Activated CD4-positive, alpha-beta T cell treated with anti-CD3 and anti-CD28 coated beads, Interleukin-2, amount 10 ng/mL, durations not matched to agents 7 days and 5 days (primary cell): ENCODE results near the gene KRT16. TPM values are rescaled to one million over a fixed set of nuclear protein-coding genes. Genes with fewer than 3 reads are reported as not detected.
A peak's percentile ranks its signal among the peaks of the same experiment; 100 is the strongest.
"Not testable (repeated sequence)": the region's sequence is repeated elsewhere in the genome, so short reads cannot be mapped to it uniquely, and the experiment has no call there.

Experiments used
- CTCF ChIA-PET: fragments of 350-600 bp; sonication (Branson Sonifier 250); formaldehyde crosslinking; loops from one replicate; lab custom pipeline; 2021; ENCODE audit warnings: antibody characterized with exemption; lab: Charles Lee
- POLR2A ChIA-PET: fragments of 350-600 bp; sonication (Branson Sonifier 250); formaldehyde crosslinking; loops from one replicate; lab custom pipeline; 2021; ENCODE audit warnings: antibody characterized with exemption; lab: Charles Lee
- DNase-seq: peaks from one replicate; pipeline ENCODE4 v3.0.0-alpha.2; 2020
- H3K27ac Mint-ChIP-seq: one replicate; pipeline ENCODE4 v1.8.0; 2021; ENCODE audit warnings: mild to moderate bottlenecking, moderate library complexity, mixed read lengths
- H3K27me3 Mint-ChIP-seq: one replicate; pipeline ENCODE4 v1.8.0; 2021; ENCODE audit warnings: mixed read lengths
- H3K36me3 Mint-ChIP-seq: one replicate; pipeline ENCODE4 v1.8.0; 2021; ENCODE audit warnings: low read depth, mixed read lengths
- H3K4me1 Mint-ChIP-seq: one replicate; pipeline ENCODE4 v1.8.0; 2021; ENCODE audit warnings: mixed read lengths
- H3K4me3 Mint-ChIP-seq: one replicate; pipeline ENCODE4 v1.8.0; 2021; ENCODE audit warnings: mild to moderate bottlenecking, moderate library complexity, mixed read lengths
- H3K9me3 Mint-ChIP-seq: one replicate; pipeline ENCODE4 v1.8.0; 2021; ENCODE audit warnings: mixed read lengths
- total RNA-seq, 2 experiments: library from RNA; stranded (reverse); gene quantifications; one replicate each; pipeline ENCODE4 v1.2.3, GENCODE V29; 2021

KRT16 gene
- total RNA-seq, 2 experiments from 2014 or later = not detected

DNA sequence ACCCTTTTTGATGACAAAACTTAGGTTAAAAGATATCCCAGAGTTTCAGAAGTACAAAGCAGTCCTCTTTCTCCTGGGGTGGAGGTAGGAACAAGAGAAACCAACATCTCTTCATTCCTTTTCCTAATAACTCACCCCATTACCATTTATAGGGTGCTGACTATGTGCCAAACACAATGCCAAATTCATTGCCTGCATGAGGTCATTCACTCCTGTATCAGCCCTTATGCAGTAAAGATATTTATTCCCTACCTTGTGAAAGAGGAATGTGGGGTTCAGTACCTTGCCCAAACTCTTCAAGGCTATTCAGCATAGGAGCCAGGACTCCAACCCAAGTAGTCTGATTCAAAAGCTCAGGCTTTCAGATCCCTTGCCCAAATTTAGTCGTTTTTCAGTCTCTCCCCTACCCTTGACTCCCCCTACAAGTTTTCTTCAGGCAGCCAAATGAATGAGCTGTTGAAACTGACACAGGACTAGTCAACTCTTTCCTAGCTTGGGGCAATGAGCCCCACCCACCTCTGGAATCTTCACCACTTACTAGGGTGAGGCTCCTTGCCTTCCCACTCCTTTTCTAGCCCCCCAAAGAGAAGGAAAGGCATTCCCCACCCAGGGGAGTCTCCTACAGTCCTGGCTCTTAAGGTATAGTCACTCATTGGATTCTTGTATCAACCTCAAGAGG lies 31.7 kb downstream of the KRT16 start:
- Mint-ChIP-seq H3K27me3 (peaks cover 27% of the 10 kb centered on the region), H3K4me3 (no peak overlapping the region), H3K36me3 (no peaks in the 10 kb centered on the region), H3K27ac (no peak overlapping the region), H3K4me1 (no peaks in the 10 kb centered on the region), H3K9me3 (no peaks in the 10 kb centered on the region)
- ChIA-PET POLR2A (interaction anchor here (0.7 kb wide), 1 partner anchor 350 kb away, joined by 4 read pairs; the partner anchor contains the start of gene ODAD4), CTCF (interaction anchor here (1.4 kb wide), 1 partner anchor 68 kb away, joined by 6 read pairs; no protein-coding TSS in a partner anchor)
- DNase-seq = no peak

DNA sequence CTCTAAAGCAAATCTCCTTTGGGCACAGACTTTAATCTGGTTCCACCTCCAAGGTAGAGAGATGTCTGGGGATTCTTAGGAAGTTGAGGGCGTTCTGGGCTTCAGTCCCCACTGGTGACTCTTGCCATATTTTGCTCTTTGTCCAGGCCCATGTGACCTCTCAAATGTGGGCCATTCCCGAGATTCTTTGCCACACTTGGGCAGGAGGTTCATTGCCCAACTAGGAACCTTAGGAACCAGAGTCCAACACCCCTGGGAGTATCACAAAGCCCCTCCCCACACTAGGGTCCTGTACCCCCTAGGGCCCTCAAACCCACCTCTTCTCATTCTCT lies 32.4 kb downstream of the KRT16 start:
- no peaks in the 10 kb centered on the region for H3K36me3 Mint-ChIP-seq
- no peak for DNase-seq
- H3K27ac Mint-ChIP-seq = no peak overlapping the region
- CTCF ChIA-PET = interaction anchor here (0.7 to 2.8 kb wide), 7 partner anchors 9 to 83 kb away, joined by 3 to 18 read pairs (median 4); no protein-coding TSS in a partner anchor
- no peaks in the 10 kb centered on the region for H3K4me1 Mint-ChIP-seq
- peaks cover 31% of the 10 kb centered on the region for H3K27me3 Mint-ChIP-seq
- POLR2A ChIA-PET = no interaction called here
- no peak overlapping the region for H3K4me3 Mint-ChIP-seq
- no peaks in the 10 kb centered on the region for H3K9me3 Mint-ChIP-seq

DNA sequence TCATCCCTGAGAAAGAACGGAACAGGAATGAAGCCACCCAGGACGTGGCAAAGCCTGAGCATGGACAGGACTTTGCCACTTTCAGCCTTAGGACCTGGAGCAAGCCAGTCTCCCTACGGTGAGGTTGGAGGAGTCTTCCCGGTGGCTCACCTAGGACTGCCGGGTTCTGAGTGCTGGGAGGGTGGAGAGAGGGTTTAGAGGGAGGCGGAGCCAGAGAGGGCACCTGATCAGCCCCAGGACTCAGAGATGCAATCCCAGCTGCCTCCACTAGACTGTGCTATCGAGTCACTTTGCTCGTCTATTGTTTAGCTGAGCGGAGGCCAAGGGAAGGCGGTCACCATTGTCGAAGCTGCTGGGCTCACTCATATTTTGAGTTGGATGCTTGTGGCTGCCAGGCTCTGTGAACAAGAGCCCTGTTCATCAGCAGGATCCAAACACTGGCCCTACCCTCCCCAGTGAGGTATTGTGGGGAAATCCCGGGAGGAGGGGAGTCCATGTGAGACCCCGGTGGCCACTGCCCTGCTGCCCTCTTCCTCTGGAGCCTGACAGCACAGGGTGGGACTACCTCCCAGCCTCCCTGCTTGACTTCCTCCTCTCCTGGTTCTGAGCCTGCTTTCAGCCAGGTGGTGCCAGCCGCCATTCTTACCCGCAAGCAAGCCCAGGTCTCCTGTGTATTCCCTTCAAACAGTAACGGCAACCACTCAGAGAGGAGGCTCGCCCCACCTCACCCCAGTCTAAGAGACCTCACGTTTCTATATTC lies 32.9 kb downstream of the KRT16 start:
- H3K27ac Mint-ChIP-seq = no peak overlapping the region
- no peak overlapping the region for H3K4me3 Mint-ChIP-seq
- no peaks in the 10 kb centered on the region for H3K4me1 Mint-ChIP-seq
- H3K27me3 Mint-ChIP-seq = peaks cover 33% of the 10 kb centered on the region
- ChIA-PET POLR2A (no interaction called here), CTCF (interaction anchor here (0.6 to 2.8 kb wide), 8 partner anchors 9 to 141 kb away, joined by 3 to 18 read pairs (median 4); no protein-coding TSS in a partner anchor)
- H3K9me3 Mint-ChIP-seq = no peaks in the 10 kb centered on the region
- H3K36me3 Mint-ChIP-seq = no peaks in the 10 kb centered on the region
- DNase-seq = peak; percentile 80

DNA sequence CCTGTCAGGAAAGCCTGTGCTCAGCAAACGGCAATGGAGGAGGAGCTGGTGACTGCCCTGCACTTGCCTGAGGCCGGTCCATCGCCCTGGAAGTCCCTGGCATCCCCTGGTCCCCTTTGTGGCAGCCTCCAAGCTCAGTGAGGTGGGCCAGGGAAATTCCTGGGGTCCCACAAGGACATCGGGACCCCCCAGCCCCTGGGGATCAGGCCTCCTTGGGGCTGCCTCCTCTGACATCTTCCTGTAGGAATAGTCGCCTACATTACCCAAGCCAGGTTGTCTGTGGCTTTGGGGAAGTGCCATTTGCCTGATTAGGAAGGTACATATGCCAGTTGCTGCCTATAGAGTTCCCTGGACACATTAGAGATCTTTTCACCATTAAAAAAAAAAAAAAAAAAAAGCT lies 33.6 kb downstream of the KRT16 start:
- H3K36me3 Mint-ChIP-seq = no peaks in the 10 kb centered on the region
- peaks cover 33% of the 10 kb centered on the region for H3K27me3 Mint-ChIP-seq
- no peak overlapping the region for H3K4me3 Mint-ChIP-seq
- POLR2A ChIA-PET = no interaction called here
- CTCF ChIA-PET = interaction anchor here (1.0 to 2.8 kb wide), 6 partner anchors 8 to 84 kb away, joined by 3 to 18 read pairs (median 4); no protein-coding TSS in a partner anchor
- no peak for DNase-seq
- H3K4me1 Mint-ChIP-seq = no peaks in the 10 kb centered on the region
- no peaks in the 10 kb centered on the region for H3K9me3 Mint-ChIP-seq
- H3K27ac Mint-ChIP-seq = no peak overlapping the region

DNA sequence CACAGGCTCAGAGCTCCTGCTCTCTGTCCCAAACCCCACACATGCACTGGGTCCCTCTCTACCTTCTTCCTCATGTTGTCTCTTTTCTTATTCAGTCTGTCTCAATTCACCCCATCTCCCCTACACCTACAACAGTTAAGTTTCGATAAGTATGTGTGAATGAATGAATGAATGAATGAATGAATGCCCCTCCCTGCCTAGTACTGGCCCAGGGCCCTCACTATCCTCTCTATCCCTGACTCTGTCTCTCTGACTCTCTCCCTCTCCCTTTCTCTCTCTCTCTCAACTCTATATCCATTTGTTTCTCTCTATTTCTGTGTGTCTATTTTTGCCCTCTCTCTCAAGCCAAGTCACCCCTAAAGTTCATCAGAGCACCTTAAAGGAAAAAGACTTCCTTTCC lies 34.0 kb downstream of the KRT16 start:
- POLR2A ChIA-PET = no interaction called here
- DNase-seq = no peak
- H3K9me3 Mint-ChIP-seq = no peaks in the 10 kb centered on the region
- peaks cover 33% of the 10 kb centered on the region for H3K27me3 Mint-ChIP-seq
- no peaks in the 10 kb centered on the region for H3K4me1 Mint-ChIP-seq
- CTCF ChIA-PET = interaction anchor here (0.8 to 2.8 kb wide), 4 partner anchors 21 to 84 kb away, joined by 3 to 18 read pairs (median 5); no protein-coding TSS in a partner anchor
- H3K36me3 Mint-ChIP-seq = no peaks in the 10 kb centered on the region
- no peak overlapping the region for H3K27ac Mint-ChIP-seq
- no peak overlapping the region for H3K4me3 Mint-ChIP-seq

DNA sequence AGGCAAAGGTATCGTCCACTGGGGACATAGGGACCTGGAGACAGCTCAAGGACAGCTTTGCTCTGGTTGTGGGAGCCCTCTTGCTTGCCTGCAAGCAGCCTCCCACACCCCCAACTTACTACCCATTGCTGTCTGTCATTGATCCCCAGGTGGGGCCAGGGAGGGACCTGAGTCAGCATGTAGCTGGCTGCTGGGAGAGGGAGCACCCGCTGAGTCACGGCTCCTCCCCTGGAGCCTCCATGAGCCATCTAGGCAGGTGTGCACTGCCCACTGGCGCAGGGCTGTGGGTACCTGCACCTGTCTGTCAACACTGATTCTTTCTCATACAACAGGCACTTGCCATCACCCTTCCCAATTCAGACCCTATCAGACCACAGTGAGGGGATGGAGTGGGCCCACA lies 35.8 kb downstream of the KRT16 start:
- H3K36me3 Mint-ChIP-seq, H3K4me1 Mint-ChIP-seq, H3K9me3 Mint-ChIP-seq, H3K27ac Mint-ChIP-seq, DNase-seq, POLR2A ChIA-PET, H3K4me3 Mint-ChIP-seq: not testable (repeated sequence)
- peaks cover 36% of the 10 kb centered on the region for H3K27me3 Mint-ChIP-seq
- CTCF ChIA-PET = interaction anchor here (1.3 kb wide), 1 partner anchor 86 kb away, joined by 3 read pairs; no protein-coding TSS in a partner anchor

DNA sequence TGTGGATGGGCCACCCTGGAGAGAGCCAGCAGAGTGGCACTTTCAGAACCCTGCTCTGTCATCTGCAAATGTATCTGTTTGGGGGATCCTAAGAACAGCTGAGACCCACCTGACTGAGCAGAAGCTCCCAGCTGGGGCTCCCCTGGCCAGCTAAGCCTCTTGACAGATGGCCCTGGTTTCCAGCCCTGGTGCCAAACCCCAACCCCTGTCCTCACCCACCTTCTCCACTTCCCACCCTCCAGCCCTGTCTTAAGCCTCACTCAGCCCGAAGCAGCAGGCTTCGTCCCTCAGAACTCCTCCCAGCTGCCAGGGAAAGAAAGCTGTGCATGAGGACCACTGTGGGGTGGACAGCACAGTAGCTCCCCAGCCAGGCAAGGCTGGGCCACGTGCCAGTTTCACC lies 37.2 kb downstream of the KRT16 start:
- H3K9me3 Mint-ChIP-seq = no peaks in the 10 kb centered on the region
- H3K36me3 Mint-ChIP-seq = no peaks in the 10 kb centered on the region
- no peak overlapping the region for H3K27ac Mint-ChIP-seq
- DNase-seq = no peak
- ChIA-PET POLR2A (no interaction called here), CTCF (interaction anchor here (1.1 kb wide), 1 partner anchor 88 kb away, joined by 4 read pairs; no protein-coding TSS in a partner anchor)
- H3K27me3 Mint-ChIP-seq = peaks cover 33% of the 10 kb centered on the region
- H3K4me3 Mint-ChIP-seq = no peak overlapping the region
- no peaks in the 10 kb centered on the region for H3K4me1 Mint-ChIP-seq

DNA sequence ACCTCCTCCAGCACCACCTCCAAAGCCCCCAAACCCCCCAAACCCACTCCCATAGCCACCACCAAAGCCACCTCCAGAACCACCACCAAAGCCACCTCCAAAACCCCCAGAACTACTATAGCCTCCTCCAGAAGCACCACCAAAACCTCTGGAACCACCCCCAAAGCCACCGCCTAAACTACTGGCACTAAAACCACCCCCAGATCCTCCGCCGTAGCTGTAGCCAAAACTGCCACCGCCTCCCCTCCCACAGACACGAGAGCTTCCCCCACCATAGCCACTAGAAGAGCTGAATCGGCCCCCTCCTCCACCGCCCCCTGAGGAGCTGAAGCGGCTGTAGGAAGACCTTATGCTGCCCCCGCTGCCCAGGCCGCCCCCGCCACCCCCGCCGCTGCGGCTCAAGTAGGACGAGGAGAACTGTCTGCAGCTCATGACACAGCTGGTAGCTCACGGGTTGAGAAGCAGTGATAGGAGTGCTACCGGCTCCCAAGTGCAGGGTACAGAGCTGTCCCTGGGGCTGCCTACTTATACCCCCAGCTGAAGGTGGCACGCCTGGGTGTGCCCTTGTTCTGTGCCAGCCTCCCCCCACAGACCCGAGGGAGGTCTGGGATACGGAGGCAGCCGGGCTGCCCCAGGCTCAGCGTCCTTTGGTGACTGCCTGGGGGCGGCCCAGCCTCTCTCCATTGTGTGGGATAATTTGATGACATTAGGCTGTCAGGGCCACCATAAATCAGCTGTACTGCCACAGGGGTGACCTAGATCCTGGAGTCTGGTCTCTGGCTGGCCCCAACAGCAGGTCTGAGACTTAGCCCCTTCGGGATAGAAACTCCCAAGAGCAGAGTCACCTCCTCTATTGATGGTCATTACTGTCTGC lies 40.8 kb downstream of the KRT16 start, which contains the start of gene KRT9:
KRT9 (minus strand) TSS at position 499 of the 874 bp plus-strand sequence; CDS start at position 432, 67 bp downstream.
- H3K4me1 Mint-ChIP-seq = peaks cover 6% of the 10 kb centered on the region
- H3K4me3 Mint-ChIP-seq = no peak within 1 kb of the TSS
- no peak within 1 kb of the TSS for H3K27ac Mint-ChIP-seq
- H3K9me3 Mint-ChIP-seq = peaks cover 8% of the 10 kb centered on the region
- H3K27me3 Mint-ChIP-seq = peaks cover 20% of the 10 kb centered on the region
- no peak for DNase-seq
- H3K36me3 Mint-ChIP-seq = no peaks in the 10 kb centered on the region
- ChIA-PET CTCF (interaction anchor here (1.2 to 1.6 kb wide), 2 partner anchors 22 to 23 kb away, joined by 5 to 7 read pairs; no protein-coding TSS in a partner anchor), POLR2A (no interaction called here)

DNA sequence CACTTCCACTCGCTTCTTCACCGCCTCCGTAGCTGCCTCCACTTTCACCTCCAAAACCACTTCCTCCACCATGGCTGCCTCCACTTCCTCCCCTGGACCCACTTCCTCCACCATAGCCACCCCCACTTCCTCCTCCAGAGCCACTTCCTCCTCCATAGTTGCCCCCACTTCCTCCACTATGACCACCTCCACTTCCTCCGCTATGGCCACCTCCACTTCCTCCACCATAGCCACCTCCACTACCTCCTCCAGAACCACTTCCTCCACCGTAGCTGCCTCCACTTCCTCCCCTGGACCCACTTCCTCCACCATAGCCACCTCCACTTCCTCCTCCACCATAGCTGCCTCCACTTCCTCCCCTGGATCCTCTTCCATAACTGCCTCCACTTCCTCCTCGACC lies 45.2 kb downstream of the KRT16 start:
- Mint-ChIP-seq H3K4me1 (peaks cover 6% of the 10 kb centered on the region), H3K27ac (peak overlapping the region; percentile 86)

DNA sequence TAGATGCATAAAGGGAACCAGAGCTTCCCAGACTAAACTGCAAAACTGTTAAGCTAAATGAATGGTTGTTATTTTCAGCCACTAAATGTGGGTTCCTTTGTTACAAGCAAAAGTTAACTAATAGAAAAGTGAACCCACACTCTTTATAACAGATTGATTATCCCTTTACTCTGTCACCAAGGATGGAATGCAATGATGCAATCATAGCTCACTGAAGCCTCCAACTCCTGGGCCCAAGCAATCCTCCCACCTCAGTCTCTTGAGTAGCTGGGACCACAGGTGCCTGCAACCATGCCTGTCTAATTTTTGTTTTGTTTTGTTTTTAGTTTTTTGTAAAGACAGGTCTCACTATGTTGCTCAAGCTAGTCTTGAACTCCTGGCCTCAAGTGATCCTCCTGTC lies 47.2 kb downstream of the KRT16 start:
- H3K27ac Mint-ChIP-seq = no peak overlapping the region
- peaks cover 6% of the 10 kb centered on the region for H3K4me1 Mint-ChIP-seq
- peaks cover 8% of the 10 kb centered on the region for H3K9me3 Mint-ChIP-seq
- H3K27me3 Mint-ChIP-seq = peaks cover 31% of the 10 kb centered on the region
- POLR2A ChIA-PET = no interaction called here
- CTCF ChIA-PET = interaction anchor here (0.6 to 4.2 kb wide), 5 partner anchors 14 to 586 kb away, joined by 3 to 30 read pairs (median 3); no protein-coding TSS in a partner anchor
- no peak for DNase-seq
- H3K4me3 Mint-ChIP-seq = no peak overlapping the region
- no peaks in the 10 kb centered on the region for H3K36me3 Mint-ChIP-seq

More for the DNA sequence above, 45.2 kb downstream of the KRT16 start:
- Mint-ChIP-seq H3K9me3 (peaks cover 8% of the 10 kb centered on the region), H3K4me3 (no peak overlapping the region), H3K36me3 (no peaks in the 10 kb centered on the region), H3K27me3 (peaks cover 28% of the 10 kb centered on the region)
- DNase-seq = no peak
- POLR2A ChIA-PET = no interaction called here
- CTCF ChIA-PET = interaction anchor here (0.8 to 4.2 kb wide), 3 partner anchors 12 to 19 kb away, joined by 3 to 30 read pairs (median 3); no protein-coding TSS in a partner anchor

DNA sequence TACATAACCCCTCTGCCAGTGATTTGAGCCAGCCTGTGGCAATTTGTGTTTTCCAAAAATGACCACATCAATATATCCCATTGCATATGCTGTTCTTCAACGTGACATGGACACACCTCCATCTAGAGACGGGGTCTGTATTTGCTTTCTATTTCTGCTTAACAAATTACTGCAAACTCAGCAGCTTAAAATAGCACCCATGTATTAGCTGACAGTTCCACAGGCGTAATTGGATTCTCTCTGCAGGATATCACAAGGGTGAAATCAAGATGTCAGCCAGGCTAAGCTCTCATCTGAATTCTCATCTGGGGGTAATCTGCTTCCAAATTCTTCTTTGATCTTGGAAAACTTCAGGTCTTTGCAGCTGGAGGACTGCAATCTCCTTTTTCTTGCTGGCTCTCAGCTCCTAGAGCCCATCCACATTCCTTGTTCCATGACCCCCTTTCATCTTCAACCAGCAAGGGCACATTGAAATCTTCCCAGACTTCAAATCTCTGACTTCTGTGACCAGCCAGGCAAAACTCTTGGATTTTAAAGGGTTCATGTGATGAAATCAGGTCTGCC lies 48.9 kb downstream of the KRT16 start:
- ChIA-PET POLR2A (no interaction called here), CTCF (interaction anchor here (4.2 kb wide), 1 partner anchor 15 kb away, joined by 30 read pairs; no protein-coding TSS in a partner anchor)
- Mint-ChIP-seq H3K36me3 (no peaks in the 10 kb centered on the region), H3K4me1 (peaks cover 6% of the 10 kb centered on the region), H3K9me3 (peaks cover 8% of the 10 kb centered on the region), H3K4me3 (no peak overlapping the region), H3K27me3 (peaks cover 30% of the 10 kb centered on the region), H3K27ac (no peak overlapping the region)
- DNase-seq = no peak

DNA sequence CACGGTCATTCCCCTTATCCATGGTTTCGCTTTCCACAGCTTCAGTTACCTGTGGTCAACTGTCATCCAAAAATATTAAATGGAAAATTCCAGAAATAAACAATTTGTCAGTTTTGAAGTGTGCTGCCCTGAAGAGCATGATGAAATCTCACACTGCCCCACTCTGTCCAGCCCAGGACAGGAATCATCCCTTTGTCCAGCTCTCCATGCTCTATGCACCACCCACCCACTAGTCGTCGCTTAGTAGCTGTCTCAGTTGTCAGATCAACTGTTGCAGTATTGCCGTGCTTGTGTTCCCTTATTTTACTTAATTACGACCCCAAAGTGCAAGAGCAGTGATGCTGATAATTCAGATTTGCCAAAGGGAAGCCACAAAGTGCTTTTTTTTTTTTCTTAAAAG lies 51.0 kb downstream of the KRT16 start:
- ChIA-PET POLR2A (no interaction called here), CTCF (interaction anchor here (0.6 kb wide), 1 partner anchor 717 kb away, joined by 4 read pairs; no protein-coding TSS in a partner anchor)
- Mint-ChIP-seq H3K9me3 (no peaks in the 10 kb centered on the region), H3K36me3 (no peaks in the 10 kb centered on the region), H3K27me3 (peaks cover 39% of the 10 kb centered on the region), H3K4me1 (no peaks in the 10 kb centered on the region), H3K4me3 (no peak overlapping the region), H3K27ac (no peak overlapping the region)
- DNase-seq = no peak
